ENCODE measurements around the gene GLI3.

Gene GLI3

GRCh38 chr7:42035210-42035609, 201.8 kb downstream of the GLI3 start:
- H3K27me3 ChIP-seq (ENCODE audit: control insufficient read depth in 2 of 2, insufficient read depth in 2 of 2, low read length in 2 of 2) = no peaks in the 10 kb centered on the region
- no peak overlapping the region for H3K9ac ChIP-seq (ENCODE audit: low read depth in 1 of 2, low read length in 2 of 2)
- H3K4me1 ChIP-seq (ENCODE audit: control insufficient read depth in 2 of 2, insufficient read depth in 2 of 2, low read length in 2 of 2) = no peaks in the 10 kb centered on the region
- H3K36me3 ChIP-seq (ENCODE audit: control insufficient read depth in 2 of 2, insufficient read depth in 2 of 2, low read length in 2 of 2) = no peaks in the 10 kb centered on the region
- H3K9me3 ChIP-seq (ENCODE audit: control insufficient read depth in 2 of 2, low read length in 2 of 2) = no peaks in the 10 kb centered on the region
- H3K4me3 ChIP-seq (ENCODE audit: low read length in 2 of 2) = no peak overlapping the region
- no peak overlapping the region for H3K27ac ChIP-seq (ENCODE audit: low read depth in 2 of 2, low read length in 2 of 2)

GRCh38 chr7:42033480-42033879, 203.5 kb downstream of the GLI3 start:
- H3K4me3 ChIP-seq (ENCODE audit: low read length in 2 of 2) = no peak overlapping the region
- no peaks in the 10 kb centered on the region for H3K27me3 ChIP-seq (ENCODE audit: control insufficient read depth in 2 of 2, insufficient read depth in 2 of 2, low read length in 2 of 2)
- H3K9ac ChIP-seq (ENCODE audit: low read depth in 1 of 2, low read length in 2 of 2) = no peak overlapping the region
- no peak overlapping the region for H3K27ac ChIP-seq (ENCODE audit: low read depth in 2 of 2, low read length in 2 of 2)
- H3K9me3 ChIP-seq (ENCODE audit: control insufficient read depth in 2 of 2, low read length in 2 of 2) = no peaks in the 10 kb centered on the region
- H3K4me1 ChIP-seq (ENCODE audit: control insufficient read depth in 2 of 2, insufficient read depth in 2 of 2, low read length in 2 of 2) = no peaks in the 10 kb centered on the region
- H3K36me3 ChIP-seq (ENCODE audit: control insufficient read depth in 2 of 2, insufficient read depth in 2 of 2, low read length in 2 of 2) = no peaks in the 10 kb centered on the region

- H3K36me3 ChIP-seq (ENCODE audit: control insufficient read depth in 2 of 2, insufficient read depth in 2 of 2, low read length in 2 of 2) = no peaks in the 10 kb centered on the region
- H3K4me1 ChIP-seq (ENCODE audit: control insufficient read depth in 2 of 2, insufficient read depth in 2 of 2, low read length in 2 of 2) = no peaks in the 10 kb centered on the region
- H3K9me3 ChIP-seq (ENCODE audit: control insufficient read depth in 2 of 2, low read length in 2 of 2) = no peaks in the 10 kb centered on the region
- no peak overlapping the region for H3K4me3 ChIP-seq (ENCODE audit: low read length in 2 of 2)
- no peak overlapping the region for H3K27ac ChIP-seq (ENCODE audit: low read depth in 2 of 2, low read length in 2 of 2)
- H3K27me3 ChIP-seq (ENCODE audit: control insufficient read depth in 2 of 2, insufficient read depth in 2 of 2, low read length in 2 of 2) = no peaks in the 10 kb centered on the region
- no peak overlapping the region for H3K9ac ChIP-seq (ENCODE audit: low read depth in 1 of 2, low read length in 2 of 2)
Observed at GRCh38 chr7:42029405-42029804, 207.6 kb downstream of the GLI3 start.

GRCh38 chr7:42027521-42027920, 209.5 kb downstream of the GLI3 start:
- Histone ChIP-seq H3K36me3 (ENCODE audit: control insufficient read depth in 2 of 2, insufficient read depth in 2 of 2, low read length in 2 of 2) (no peaks in the 10 kb centered on the region), H3K9me3 (ENCODE audit: control insufficient read depth in 2 of 2, low read length in 2 of 2) (no peaks in the 10 kb centered on the region), H3K4me1 (ENCODE audit: control insufficient read depth in 2 of 2, insufficient read depth in 2 of 2, low read length in 2 of 2) (no peaks in the 10 kb centered on the region), H3K27me3 (ENCODE audit: control insufficient read depth in 2 of 2, insufficient read depth in 2 of 2, low read length in 2 of 2) (no peaks in the 10 kb centered on the region), H3K27ac (ENCODE audit: low read depth in 2 of 2, low read length in 2 of 2) (no peak overlapping the region), H3K4me3 (ENCODE audit: low read length in 2 of 2) (no peak overlapping the region), H3K9ac (ENCODE audit: low read depth in 1 of 2, low read length in 2 of 2) (no peak overlapping the region)

GRCh38 chr7:42026622-42027197, 210.3 kb downstream of the GLI3 start:
- Histone ChIP-seq H3K27me3 (ENCODE audit: control insufficient read depth in 2 of 2, insufficient read depth in 2 of 2, low read length in 2 of 2) (no peaks in the 10 kb centered on the region), H3K9me3 (ENCODE audit: control insufficient read depth in 2 of 2, low read length in 2 of 2) (no peaks in the 10 kb centered on the region), H3K36me3 (ENCODE audit: control insufficient read depth in 2 of 2, insufficient read depth in 2 of 2, low read length in 2 of 2) (no peaks in the 10 kb centered on the region), H3K9ac (ENCODE audit: low read depth in 1 of 2, low read length in 2 of 2) (no peak overlapping the region), H3K4me1 (ENCODE audit: control insufficient read depth in 2 of 2, insufficient read depth in 2 of 2, low read length in 2 of 2) (no peaks in the 10 kb centered on the region), H3K4me3 (ENCODE audit: low read length in 2 of 2) (no peak overlapping the region), H3K27ac (ENCODE audit: low read depth in 2 of 2, low read length in 2 of 2) (no peak overlapping the region)

- Histone ChIP-seq H3K9ac (ENCODE audit: low read depth in 1 of 2, low read length in 2 of 2) (no peak overlapping the region), H3K27me3 (ENCODE audit: control insufficient read depth in 2 of 2, insufficient read depth in 2 of 2, low read length in 2 of 2) (no peaks in the 10 kb centered on the region), H3K27ac (ENCODE audit: low read depth in 2 of 2, low read length in 2 of 2) (no peak overlapping the region), H3K4me3 (ENCODE audit: low read length in 2 of 2) (no peak overlapping the region), H3K4me1 (ENCODE audit: control insufficient read depth in 2 of 2, insufficient read depth in 2 of 2, low read length in 2 of 2) (no peaks in the 10 kb centered on the region), H3K36me3 (ENCODE audit: control insufficient read depth in 2 of 2, insufficient read depth in 2 of 2, low read length in 2 of 2) (no peaks in the 10 kb centered on the region), H3K9me3 (ENCODE audit: control insufficient read depth in 2 of 2, low read length in 2 of 2) (no peaks in the 10 kb centered on the region)
Observed at GRCh38 chr7:42025635-42026375, 211.2 kb downstream of the GLI3 start.

GRCh38 chr7:42024537-42024936, 212.5 kb downstream of the GLI3 start:
- no peak overlapping the region for H3K27ac ChIP-seq (ENCODE audit: low read depth in 2 of 2, low read length in 2 of 2)
- no peaks in the 10 kb centered on the region for H3K4me1 ChIP-seq (ENCODE audit: control insufficient read depth in 2 of 2, insufficient read depth in 2 of 2, low read length in 2 of 2)
- no peaks in the 10 kb centered on the region for H3K9me3 ChIP-seq (ENCODE audit: control insufficient read depth in 2 of 2, low read length in 2 of 2)
- H3K9ac ChIP-seq (ENCODE audit: low read depth in 1 of 2, low read length in 2 of 2) = no peak overlapping the region
- H3K27me3 ChIP-seq (ENCODE audit: control insufficient read depth in 2 of 2, insufficient read depth in 2 of 2, low read length in 2 of 2) = no peaks in the 10 kb centered on the region
- no peaks in the 10 kb centered on the region for H3K36me3 ChIP-seq (ENCODE audit: control insufficient read depth in 2 of 2, insufficient read depth in 2 of 2, low read length in 2 of 2)
- no peak overlapping the region for H3K4me3 ChIP-seq (ENCODE audit: low read length in 2 of 2)

GRCh38 chr7:42023262-42023661, 213.7 kb downstream of the GLI3 start:
- H3K27ac ChIP-seq (ENCODE audit: low read depth in 2 of 2, low read length in 2 of 2) = no peak overlapping the region
- H3K4me1 ChIP-seq (ENCODE audit: control insufficient read depth in 2 of 2, insufficient read depth in 2 of 2, low read length in 2 of 2) = no peaks in the 10 kb centered on the region
- H3K9ac ChIP-seq (ENCODE audit: low read depth in 1 of 2, low read length in 2 of 2) = no peak overlapping the region

GRCh38 chr7:42022791-42023190, 214.2 kb downstream of the GLI3 start:
- no peaks in the 10 kb centered on the region for H3K36me3 ChIP-seq (ENCODE audit: control insufficient read depth in 2 of 2, insufficient read depth in 2 of 2, low read length in 2 of 2)
- no peak overlapping the region for H3K27ac ChIP-seq (ENCODE audit: low read depth in 2 of 2, low read length in 2 of 2)
- no peak overlapping the region for H3K4me3 ChIP-seq (ENCODE audit: low read length in 2 of 2)
- H3K4me1 ChIP-seq (ENCODE audit: control insufficient read depth in 2 of 2, insufficient read depth in 2 of 2, low read length in 2 of 2) = no peaks in the 10 kb centered on the region
- H3K9me3 ChIP-seq (ENCODE audit: control insufficient read depth in 2 of 2, low read length in 2 of 2) = no peaks in the 10 kb centered on the region
- no peak overlapping the region for H3K9ac ChIP-seq (ENCODE audit: low read depth in 1 of 2, low read length in 2 of 2)
- no peaks in the 10 kb centered on the region for H3K27me3 ChIP-seq (ENCODE audit: control insufficient read depth in 2 of 2, insufficient read depth in 2 of 2, low read length in 2 of 2)

More at GRCh38 chr7:42023262-42023661, 213.7 kb downstream of the GLI3 start:
- Histone ChIP-seq H3K27me3 (ENCODE audit: control insufficient read depth in 2 of 2, insufficient read depth in 2 of 2, low read length in 2 of 2) (no peaks in the 10 kb centered on the region), H3K4me3 (ENCODE audit: low read length in 2 of 2) (no peak overlapping the region), H3K36me3 (ENCODE audit: control insufficient read depth in 2 of 2, insufficient read depth in 2 of 2, low read length in 2 of 2) (no peaks in the 10 kb centered on the region), H3K9me3 (ENCODE audit: control insufficient read depth in 2 of 2, low read length in 2 of 2) (no peaks in the 10 kb centered on the region)

- Histone ChIP-seq H3K9me3 (ENCODE audit: control insufficient read depth in 2 of 2, low read length in 2 of 2) (no peaks in the 10 kb centered on the region), H3K27me3 (ENCODE audit: control insufficient read depth in 2 of 2, insufficient read depth in 2 of 2, low read length in 2 of 2) (no peaks in the 10 kb centered on the region), H3K36me3 (ENCODE audit: control insufficient read depth in 2 of 2, insufficient read depth in 2 of 2, low read length in 2 of 2) (no peaks in the 10 kb centered on the region), H3K9ac (ENCODE audit: low read depth in 1 of 2, low read length in 2 of 2) (no peak overlapping the region), H3K4me1 (ENCODE audit: control insufficient read depth in 2 of 2, insufficient read depth in 2 of 2, low read length in 2 of 2) (no peaks in the 10 kb centered on the region), H3K4me3 (ENCODE audit: low read length in 2 of 2) (no peak overlapping the region), H3K27ac (ENCODE audit: low read depth in 2 of 2, low read length in 2 of 2) (no peak overlapping the region)
Observed at GRCh38 chr7:42022056-42022455, 215.0 kb downstream of the GLI3 start.
